Spleen (tissue), 7 donors: ENCODE measurements around the gene TXNDC11.

Experiments
- CTCF ChIP-seq, 11 experiments: fragments of 200-600 bp in 7 of 11; fragments of 450-650 bp in 4 of 11; sonication (generic) in 4 of 11; IDR thresholded peaks in 8 of 11; conservative IDR thresholded peaks in 3 of 11; 1 replicate in 7 of 11; 2 replicates in 4 of 11; pipeline versions ENCODE4 v1.4.0 to v1.8.0; 2016 to 2021; ENCODE audit warnings: antibody characterized with exemption in 11 of 11, inconsistent platforms in 4 of 11, mild to moderate bottlenecking in 1 of 11
- POLR2A ChIP-seq, 3 donors: fragments of 450-650 bp; IDR thresholded peaks; one replicate each; pipeline ENCODE4 v1.5.1; 2017; ENCODE audit warnings: antibody characterized with exemption in 3 of 3, mild to moderate bottlenecking in 1 of 3
- POLR2AphosphoS5 ChIP-seq, 3 donors: sonication (generic); formaldehyde crosslinking; IDR thresholded peaks; one replicate each; pipeline ENCODE4 v1.5.1; 2017; ENCODE audit warnings: antibody characterized with exemption in 3 of 3
- donor health status: DM: no; HTN: no; CAD: no; lungs with moderate emphysema.
- donor health status: DM: no; HTN: no; CAD: no.
- donor health status: DM: no; HTN: no; CAD: no.

GRCh38 chr16:11774065-11774626 lies 31.5 kb upstream of the TXNDC11 start:
- no peak for TF ChIP-seq CTCF (IDR thresholded peaks at IDR 0.05 in 8 of 11, conservative IDR thresholded peaks at IDR 0.05 in 3 of 11)
- no peak for TF ChIP-seq POLR2A (IDR thresholded peaks at IDR 0.05)
- no peak for TF ChIP-seq POLR2AphosphoS5 (IDR thresholded peaks at IDR 0.05)
